Inferior parietal cortex (tissue), 1 donor: Measurements from ENCODE around the gene EIF4A2.
"Not testable (repeated sequence)": the region's sequence is repeated elsewhere in the genome, so short reads cannot be mapped to it uniquely, and the experiment has no call there.

Experiments used
- DNase-seq: peaks from one replicate; pipeline ENCODE4 v3.0.0-alpha.2; 2016; ENCODE audit errors: extremely low spot score

Gene EIF4A2

GRCh38 chr3:186784820-186785494 lies 1.6 kb downstream of the EIF4A2 start:
- DNase-seq = no peak

DNA sequence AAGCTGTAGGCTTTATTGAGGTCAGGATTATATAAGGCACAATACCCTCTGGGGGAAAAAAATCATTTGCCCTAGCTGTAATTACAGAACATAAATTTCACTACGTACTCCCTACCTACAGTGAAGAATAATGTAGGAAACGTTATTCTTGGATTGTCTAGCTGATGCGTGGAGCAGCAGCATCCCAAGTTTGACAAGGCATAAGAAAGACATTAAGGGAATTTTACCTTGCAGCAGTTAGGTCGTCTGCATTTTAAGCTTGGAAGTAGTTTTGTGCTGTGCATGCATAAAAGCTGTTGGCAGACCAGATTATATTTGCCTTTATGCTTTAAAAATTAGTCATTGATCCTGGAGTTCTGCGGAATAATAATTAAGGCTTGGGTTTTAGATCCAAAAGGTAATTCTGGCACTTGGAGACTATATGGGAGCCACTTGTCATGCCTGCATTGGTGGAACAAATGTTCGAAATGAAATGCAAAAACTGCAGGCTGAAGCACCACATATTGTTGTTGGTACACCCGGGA lies 2.2 kb downstream of the EIF4A2 start:
- no peak for DNase-seq

GRCh38 chr3:186786922-186787321 lies 3.5 kb downstream of the EIF4A2 start:
- no peak for DNase-seq

DNA sequence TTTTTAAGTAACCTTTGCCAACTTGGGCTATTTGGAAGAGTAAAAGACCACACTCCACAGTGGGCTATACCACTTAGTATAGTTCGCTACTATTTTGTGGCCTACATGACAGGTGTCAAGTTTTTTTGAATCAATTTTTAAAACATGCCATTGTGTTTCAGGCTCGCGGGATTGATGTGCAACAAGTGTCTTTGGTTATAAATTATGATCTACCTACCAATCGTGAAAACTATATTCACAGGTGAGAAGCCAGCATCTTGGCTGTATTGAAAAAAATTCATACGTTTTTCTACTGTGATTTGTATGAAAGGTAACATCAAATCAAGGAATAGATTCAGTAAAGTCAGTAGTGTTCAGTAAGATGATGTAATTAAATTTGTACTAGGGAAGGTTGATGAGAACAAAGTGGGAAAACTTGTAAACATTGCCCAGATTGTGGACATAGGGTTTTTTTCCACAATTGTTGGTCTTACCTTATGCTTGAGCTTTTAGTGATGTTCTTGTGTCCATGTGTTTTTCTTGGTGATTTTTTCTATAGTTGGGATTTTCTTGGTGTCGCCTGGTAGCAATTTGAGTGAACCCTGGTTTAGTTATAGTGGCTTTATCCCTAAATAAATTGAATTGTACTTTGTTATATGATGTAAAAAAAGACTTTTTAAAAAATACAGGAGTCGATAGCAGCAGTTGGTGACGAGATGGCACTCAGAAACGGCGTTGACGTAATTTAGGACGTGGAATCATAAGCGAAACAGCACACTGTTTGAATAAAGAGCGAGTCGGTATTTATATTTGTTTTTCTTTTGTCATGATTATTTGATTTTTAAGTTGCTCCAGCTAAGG lies 4.5 kb downstream of the EIF4A2 start:
- no peak for DNase-seq

DNA sequence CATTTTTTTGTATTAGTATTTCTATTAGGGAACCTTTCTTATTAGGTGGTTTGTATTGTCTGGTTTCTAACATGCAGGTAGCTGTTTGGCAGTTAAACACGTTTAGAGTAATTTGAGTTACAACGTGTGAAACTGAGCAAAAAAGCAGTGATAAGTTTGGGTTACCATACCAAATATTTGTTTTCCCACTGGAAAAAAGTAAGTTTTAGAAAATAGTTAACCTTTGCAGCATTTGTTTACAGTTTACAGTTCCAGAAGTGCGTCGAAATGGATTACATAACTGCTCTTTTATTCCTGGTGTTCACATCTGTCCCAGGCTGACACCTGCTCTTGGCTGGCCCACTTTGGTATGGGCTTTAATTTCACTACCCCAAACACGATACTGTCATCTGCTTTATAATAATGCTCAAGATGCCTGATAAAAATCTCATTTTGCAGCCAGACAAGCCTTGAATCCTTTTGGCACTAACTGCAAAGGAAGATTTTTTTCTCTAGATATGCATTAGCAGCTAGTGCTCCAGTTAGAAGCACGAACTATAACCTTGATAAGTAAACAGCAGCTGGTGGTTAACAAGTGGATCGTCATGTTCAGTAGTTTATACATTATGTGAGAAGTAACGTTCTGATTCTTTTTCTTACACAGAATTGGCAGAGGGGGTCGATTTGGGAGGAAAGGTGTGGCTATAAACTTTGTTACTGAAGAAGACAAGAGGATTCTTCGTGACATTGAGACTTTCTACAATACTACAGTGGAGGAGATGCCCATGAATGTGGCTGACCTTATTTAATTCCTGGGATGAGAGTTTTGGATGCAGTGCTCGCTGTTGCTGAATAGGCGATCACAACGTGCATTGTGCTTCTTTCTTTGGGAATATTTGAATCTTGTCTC lies 5.3 kb downstream of the EIF4A2 start:
- DNase-seq = no peak

- DNase-seq = no peak
Measured at GRCh38 chr3:186789554-186790260, 6.3 kb downstream of the EIF4A2 start.

DNA sequence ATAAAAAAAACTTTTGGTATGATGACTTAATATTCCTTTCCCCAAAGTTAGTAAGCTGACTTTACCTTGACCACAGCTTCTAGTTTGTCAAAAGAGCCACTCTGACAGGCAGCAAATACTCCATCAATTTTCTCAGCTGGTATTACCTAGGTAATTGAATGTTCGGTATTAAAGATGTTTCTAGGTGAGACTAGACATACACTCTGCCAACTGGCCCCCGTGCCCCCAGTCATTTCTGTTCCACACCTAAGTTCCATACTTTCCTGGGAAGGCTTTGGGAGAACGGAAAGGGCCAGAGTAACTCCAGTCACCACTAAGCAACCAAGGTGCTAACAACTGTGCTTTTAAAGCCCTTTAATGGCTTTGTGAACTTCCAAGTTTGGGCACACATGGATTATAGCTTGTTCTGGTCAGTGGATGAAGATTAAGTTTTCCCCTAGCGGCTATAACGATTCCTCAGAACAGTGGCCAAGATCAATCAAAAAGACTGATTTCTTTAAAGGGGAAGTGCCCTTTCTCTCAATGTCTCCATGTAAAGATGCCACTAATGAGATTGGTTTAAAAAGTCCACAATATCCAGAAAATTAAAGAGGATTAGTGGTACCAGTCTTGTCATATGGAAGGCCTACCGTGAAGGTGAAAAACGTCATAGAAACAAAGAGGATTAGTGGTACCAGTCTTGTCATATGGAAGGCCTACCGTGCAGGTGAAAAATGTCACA lies 7.0 kb downstream of the EIF4A2 start:
- DNase-seq = no peak

DNA sequence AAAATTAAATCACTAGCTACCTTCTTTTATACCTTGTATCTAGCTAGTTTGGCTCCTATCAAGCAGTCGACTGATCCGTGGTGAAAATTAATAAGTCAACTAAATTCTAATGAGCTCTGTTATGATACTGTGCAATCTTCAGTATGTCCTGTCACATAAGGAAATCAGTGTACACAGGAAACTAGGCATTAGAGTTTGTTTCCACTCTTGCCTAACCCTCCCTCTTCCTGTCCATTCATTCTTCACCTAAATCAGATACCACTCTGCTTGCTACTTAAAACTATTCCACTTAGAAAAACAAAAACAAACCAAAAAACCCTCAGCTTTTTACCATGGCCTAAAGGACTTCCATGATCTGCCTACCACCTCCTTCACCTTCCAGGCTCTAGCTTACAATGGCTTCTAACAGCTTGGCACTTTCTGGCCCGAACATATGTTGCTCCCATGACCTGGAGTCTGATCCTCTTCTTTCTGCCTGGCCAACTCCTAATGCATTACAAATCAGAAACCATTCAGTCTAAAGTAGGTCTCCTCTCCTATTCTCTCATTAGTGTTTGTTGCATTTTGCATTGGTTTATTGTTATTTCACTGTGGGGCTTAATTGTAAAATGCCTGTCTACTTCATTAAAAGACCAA lies 15.0 kb downstream of the EIF4A2 start:
- no peak for DNase-seq

GRCh38 chr3:186800285-186800684 lies 16.9 kb downstream of the EIF4A2 start:
- no peak for DNase-seq

DNA sequence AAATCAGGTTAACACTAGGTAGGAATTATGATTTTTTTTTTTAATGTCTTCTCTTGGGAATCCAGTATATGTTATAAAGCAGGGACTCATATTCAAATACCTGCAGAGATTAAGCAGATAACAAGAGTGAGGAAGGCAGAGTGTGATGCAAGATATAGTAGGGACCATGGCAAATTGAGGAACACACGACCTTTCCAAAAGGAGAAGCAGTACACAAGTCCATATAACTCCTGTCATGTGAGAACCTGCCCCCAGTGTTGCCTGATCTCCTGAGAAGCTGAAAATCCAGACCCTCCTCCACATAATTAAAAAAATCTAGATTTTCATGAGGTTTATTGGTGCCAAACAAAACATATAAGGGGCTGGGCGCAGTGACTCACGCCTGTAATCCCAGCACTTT lies 19.3 kb downstream of the EIF4A2 start:
- no peak for DNase-seq

DNA sequence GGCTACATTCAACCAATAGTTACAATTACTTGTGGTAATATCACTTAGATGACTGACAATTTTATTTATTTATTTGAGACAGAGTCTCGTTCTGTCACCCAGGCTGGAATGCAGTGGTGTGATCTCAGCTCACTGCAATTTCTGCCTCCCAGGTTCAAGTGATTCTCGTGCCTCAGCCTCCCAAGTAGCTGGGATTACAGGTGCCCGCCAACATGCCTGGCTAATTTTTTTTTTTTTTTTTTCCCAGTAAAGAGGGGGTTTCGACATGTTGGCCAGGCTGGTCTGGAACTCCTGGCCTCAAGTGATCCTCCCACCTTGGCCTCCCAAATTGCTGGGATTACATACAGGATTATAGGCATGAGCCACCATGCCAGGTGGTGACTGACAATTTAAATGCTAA lies 20.1 kb downstream of the EIF4A2 start:
- not testable (repeated sequence) for DNase-seq

DNA sequence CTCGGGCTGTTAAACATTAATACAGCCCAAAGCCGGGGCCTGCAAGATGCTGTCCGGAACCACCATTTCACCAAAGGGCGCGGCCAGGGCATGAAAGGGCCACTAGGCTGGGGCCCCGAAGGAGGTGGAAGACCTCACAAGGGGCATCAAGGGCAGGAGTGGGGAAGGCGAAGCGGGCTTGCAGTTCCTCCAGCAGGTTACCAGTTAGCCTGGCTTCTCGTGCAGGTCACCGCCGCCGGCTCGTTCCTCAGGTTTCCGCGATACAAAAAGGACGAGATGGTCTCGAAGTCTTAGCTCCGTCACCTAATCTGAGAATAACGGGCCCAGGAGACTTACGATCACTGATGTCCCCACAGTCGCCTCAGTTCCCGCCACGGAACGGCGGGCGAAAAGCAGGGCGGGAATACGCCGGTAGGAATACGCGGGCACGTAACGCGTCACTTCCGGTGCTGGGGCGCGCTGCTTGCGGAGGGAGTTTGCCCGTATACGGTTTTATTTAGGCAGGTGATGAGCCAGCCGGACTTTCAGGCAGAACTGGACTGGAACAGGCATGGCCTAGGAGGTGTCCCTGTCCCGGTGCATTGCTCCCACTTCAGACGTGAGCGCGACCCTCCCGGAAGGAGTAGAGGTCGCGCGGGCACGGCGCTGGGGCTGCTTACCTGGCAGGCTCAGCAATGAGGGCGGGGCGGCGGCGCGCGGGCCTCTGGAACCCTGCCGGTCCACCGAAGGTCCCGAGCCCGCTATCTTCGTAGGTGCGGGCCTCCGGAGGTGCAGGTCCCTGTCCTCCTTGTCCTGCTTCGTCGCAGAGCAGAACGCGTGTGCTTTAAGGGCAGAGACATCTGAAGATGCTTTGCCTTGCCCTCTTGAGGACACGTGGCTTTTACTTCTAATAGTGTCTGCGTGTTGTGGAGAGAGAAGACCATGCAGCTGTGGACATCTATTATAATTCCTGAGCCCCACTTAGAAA lies 23.0 kb downstream of the EIF4A2 start, which contains the start of gene RFC4:
RFC4 (minus strand) TSS at position 394 of the 967 bp plus-strand sequence. CDS start 1,769 bp downstream, outside the sequence.
- peak; percentile 91 for DNase-seq

- DNase-seq = no peak
Measured at GRCh38 chr3:186807231-186807630, 23.9 kb downstream of the EIF4A2 start.

- no peak for DNase-seq
Measured at GRCh38 chr3:186810336-186810996, 27.1 kb downstream of the EIF4A2 start.

- DNase-seq = not testable (repeated sequence)
Measured at GRCh38 chr3:186811313-186811712, 27.9 kb downstream of the EIF4A2 start.

GRCh38 chr3:186814100-186814499 lies 30.7 kb downstream of the EIF4A2 start:
- DNase-seq = no peak

DNA sequence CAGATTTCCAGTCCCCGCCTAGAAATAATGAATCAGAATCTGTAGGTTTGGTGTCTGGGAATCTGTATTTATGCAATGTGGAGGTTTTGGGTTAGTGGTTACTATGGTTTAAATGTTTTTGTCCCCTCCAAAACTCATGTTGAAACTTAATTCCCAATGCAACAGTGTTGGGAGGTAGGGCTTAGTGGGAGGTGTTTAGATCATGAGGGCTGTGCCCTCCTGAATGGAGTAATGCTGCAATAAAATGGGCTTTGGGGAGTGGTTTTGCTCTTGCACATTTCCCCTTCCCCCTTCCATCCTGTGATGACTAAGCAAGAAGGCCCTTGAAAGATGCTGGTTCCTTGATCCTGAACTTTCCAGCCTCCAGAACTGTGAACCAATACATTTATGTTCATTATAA lies 32.1 kb downstream of the EIF4A2 start:
- no peak for DNase-seq

GRCh38 chr3:186818516-186818915 lies 35.1 kb downstream of the EIF4A2 start:
- no peak for DNase-seq
